ENCODE results near the gene CFL1.
"Not testable (repeated sequence)": the region's sequence is repeated elsewhere in the genome, so short reads cannot be mapped to it uniquely, and the experiment has no call there.

The CFL1 gene
- total RNA-seq = 321 to 480 (median 430) reads per million in 4 experiments

DNA sequence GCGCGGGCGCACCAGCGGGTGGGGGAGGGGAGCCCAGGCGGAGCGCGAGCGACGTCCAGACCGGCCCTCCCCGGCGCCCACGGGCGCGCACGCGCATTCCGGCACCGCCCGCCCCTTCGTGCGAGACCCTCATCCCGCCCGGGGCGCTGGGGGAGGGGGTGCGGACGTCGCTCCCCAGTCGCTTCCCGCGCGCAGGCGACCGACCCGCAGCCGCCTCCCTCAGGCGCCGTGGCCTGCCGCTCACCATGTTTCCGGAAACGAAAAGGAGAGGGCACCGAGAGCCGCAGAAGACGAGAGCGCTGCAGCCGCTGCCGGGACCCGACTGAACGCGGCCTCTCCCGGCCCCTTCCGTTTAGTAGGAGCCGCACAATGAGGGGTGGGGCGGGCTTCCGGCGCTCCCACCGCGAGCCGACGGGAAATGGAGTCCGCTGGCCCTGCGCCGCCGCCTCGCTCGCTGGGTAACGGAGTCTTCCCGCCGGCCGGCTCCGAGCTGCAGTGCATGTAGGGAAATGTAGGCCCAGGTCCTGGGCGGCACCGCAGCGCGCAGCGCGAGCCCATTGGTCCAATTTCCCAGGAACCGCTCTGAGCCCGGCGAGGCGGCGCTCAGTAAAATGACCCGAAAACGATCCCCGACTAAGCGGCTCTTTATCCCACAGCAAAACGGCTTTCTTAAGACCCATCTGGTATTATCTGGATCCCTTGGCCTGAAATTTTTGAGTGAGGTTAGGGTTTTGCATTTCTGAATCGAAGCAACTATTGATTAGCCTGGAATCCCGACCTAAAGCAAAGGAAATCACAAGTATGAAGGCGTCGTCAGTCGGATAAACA, at the start of gene CFL1:
TSS of gene CFL1 (minus strand) at position 328 of the 828 bp plus-strand sequence. CDS start at position 247, 81 bp downstream.
- peak; percentile 95 for DNase-seq

DNA sequence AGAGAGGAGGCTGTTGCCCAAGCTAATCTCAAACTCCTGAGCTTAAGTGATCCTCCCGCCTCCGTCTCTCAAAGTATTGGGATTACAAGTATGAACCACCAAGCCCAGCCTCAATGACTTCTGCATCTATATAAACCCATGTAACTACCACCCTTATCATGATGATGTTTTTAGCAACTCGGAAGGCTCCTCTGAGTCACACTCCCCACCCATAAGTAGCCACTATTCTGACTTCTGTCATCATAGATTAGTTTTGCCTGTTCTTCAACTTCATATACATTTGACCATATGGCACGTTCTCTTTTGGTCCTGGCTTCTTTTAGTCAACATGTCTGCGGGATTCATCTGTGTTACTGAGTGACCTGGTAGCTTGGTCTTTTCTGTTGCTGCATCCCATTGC, 48.6 kb upstream of the CFL1 start:
- DNase-seq = no peak

GRCh38 chr11:65903715-65904114, 45.7 kb upstream of the CFL1 start:
- no peak for DNase-seq

GRCh38 chr11:65903068-65903481, 45.1 kb upstream of the CFL1 start:
- DNase-seq = no peak

GRCh38 chr11:65900899-65901180, 42.9 kb upstream of the CFL1 start:
- DNase-seq = no peak

- peak; percentile 89 for DNase-seq
Measured at GRCh38 chr11:65900125-65900898, 42.3 kb upstream of the CFL1 start, which contains the start of gene FOSL1. Gene FOSL1, minus strand, starts transcription at chr11:65900388. Its CDS starts 49 bp downstream, at chr11:65900339.

DNA sequence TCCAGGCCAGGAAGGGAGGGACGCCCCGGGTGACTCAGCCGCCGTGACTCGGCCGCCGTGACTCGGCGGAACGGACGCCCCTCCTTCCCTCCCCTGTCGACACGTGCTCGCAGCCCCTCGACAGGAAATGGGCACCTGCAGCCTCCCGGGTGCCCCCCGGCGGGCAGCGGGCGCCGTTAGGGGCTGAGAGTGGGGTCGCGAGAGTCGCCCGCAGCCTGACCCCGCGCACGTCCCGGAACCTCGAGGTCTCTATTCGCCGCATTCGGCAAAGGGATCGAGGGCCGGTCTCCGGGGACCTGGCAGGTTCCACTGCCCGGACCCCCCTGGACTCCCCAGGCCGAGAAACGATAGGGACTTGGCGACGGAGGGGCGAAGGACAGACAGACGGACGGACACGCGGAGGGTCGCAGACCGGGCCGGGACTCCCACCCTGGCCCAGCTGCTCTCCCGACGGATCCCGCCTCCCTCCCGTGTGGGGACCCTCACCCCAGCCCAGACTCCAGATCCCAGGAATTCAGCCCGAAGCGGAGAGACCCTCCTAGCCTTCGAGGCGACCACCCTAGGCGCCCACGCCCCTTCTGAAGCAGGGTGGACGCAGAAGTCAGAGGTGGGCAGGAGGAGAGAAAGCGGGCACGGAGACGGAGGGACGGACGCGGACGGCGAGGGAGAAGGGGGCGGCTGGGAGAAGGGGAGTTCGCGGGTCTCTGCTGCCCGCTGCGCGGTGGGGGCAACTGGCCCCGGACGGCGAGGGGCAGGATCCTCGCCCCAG, 41.6 kb upstream of the CFL1 start:
- DNase-seq = peak; percentile 30

DNA sequence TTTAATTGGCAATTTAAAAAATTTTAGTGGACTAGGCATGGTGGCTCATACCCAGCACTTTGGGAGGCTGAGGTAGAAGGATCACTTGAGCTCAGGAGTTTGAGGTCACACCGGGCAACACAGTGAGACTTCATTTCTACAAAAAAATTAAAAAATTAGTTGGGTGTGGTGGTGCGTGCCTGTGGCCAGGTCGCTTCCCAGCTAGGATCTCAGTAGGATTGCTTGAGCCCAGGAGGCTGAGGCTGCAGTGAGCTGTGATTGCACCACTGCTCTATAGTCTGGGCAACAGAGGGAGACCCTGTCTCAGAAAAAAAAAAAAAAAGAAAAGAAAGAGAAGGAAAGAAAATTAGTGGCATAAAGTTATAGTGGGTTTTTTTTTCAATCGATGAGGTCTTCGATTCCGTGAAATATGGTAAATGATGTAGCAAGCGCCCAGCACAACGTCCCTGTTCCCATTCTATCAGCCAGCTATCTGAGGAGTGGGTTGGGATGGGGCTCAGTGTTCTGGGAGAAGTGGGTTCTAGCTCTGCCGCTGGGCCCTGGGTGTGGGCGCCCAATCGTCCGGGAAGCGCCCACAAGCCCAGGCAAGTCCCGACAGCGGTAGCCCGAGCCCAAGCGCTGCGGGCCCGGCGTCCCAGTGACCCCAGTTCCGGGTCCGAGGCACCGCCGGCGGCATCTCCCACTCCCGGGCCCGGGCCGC, 40.8 kb upstream of the CFL1 start:
- no peak for DNase-seq

- DNase-seq = no peak
Measured at GRCh38 chr11:65897020-65897471, 39.1 kb upstream of the CFL1 start.

DNA sequence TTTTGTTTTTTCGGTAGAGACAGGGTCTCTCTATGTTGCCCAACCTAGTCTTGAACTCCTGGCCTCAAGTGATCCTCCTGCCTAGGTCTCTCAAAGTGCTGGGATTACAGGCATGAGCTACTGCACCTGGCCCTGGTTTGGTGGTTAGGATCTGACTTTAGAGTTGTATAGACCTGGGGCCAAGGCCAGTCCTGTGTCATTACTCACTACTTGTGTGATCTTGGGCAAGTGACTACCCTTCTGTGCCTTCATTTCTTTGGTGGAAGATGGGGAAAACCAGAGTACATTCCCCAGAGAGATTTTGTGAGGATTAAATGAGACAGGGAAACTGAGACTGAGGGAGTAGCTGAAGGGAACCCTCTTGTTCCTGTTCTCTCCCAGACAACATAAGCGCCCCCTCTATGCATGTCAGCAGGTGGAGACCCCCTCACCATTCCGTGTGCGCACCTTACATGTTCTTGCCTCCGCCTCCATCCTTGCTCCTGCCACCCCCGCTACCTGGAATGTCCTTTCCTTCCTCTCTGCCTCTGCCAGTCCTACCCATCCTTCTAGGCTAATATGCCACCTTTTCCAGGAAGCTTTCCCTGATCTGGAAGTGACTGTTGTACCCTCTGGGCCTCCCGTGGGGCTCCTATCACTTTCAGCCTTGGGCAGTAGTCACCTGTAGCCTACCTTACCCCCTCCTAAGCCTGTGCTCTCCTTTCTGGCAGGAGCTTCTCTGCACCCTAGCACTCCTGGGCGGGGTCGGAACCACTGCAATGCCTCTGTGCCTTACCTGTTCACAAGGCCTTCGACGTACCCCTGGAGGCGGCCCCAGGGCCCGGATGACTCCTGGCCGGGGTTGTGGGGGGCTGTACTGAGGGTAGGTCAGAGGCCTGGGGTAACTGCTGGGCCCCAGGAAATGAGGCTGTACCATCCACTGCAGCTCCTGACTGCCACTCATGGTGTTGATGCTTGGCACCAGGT, 38.3 kb upstream of the CFL1 start:
- DNase-seq = no peak

- no peak for DNase-seq
Measured at GRCh38 chr11:65895482-65895981, 37.6 kb upstream of the CFL1 start.

DNA sequence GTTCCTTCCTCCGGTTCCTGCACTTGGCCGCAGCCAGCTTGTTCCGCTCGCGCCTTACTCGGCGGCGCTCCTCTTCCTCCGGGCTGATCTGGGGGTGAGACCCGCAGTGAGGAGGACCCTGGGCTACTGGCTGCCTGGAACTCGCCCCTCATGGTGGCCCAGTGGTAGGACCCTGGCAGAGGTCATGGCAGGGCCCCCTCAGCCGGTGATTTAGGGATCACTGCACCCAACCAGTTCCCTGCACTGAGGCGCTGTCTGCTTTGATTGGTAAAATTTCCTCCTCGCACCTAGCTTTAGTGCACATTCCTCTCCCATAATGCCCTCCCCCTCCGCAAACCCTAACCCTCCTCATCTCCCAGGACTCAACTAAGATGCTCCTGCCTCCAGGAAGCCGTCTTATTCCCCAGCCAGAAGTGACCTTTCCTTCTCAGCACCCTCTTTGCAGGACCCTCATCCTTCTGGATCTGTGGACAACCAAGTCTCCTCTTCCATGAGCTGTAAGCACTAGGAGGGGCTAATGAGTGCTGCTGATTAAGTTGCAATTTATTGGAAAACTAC, 36.1 kb upstream of the CFL1 start:
- DNase-seq = no peak

DNA sequence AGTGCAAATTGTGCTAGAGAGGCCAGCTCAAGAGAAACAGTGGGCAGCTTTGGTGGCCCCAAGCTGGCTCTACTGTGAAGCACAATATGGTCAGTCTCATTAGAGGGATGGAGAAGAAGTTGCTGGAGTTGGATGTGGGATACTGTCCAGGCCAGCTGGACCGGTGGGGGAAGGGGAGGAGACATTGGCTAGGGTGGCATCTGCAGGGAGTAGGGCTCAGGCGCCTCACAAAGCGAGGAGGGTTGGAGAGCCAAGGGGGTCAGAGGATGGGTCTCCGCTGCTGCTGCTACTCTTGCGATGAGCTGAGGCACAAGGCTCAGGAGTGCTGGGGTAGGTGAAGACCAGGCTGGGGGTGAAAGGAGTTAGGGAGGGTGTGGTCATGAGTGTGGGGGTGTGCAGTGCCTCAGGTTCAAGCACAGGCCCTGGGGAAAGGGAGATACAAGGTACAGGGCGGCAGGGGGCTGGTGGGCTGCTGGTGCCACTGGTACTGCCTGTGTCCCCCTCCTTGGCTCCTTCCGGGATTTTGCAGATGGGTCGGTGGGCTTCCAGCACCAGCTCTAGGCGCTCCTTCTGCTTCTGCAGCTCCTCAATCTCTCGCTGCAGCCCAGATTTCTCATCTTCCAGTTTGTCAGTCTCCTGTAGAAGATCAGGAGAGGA, 34.8 kb upstream of the CFL1 start:
- DNase-seq = no peak

DNA sequence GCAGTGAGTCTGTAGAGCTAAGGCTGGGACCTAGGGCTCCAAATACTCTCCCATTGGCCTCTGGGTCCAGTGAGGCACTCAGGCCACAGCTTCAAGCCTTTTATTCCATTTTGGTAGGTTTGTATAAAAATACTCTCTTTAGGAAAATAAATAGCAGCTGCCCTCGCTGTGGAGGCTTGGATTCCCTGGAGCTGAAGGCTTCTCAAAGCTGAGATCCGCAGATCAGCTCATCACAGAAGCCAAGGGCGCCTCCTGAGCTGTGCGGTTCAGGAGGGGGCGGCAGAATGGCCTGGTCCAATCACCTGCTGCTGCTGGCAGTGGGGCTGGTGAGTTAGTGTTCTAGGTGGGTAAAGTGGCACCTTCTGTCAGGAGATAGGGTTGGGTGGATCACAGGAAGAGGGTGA, 34.2 kb upstream of the CFL1 start:
- not testable (repeated sequence) for DNase-seq

- DNase-seq = no peak
Measured at GRCh38 chr11:65891219-65892136, 33.5 kb upstream of the CFL1 start.

- DNase-seq = peak; percentile 97
Measured at GRCh38 chr11:65890324-65891218, 32.6 kb upstream of the CFL1 start, which contains the start of gene CCDC85B. Gene CCDC85B, plus strand, starts transcription at chr11:65890673. Its CDS starts 111 bp downstream, at chr11:65890784.

DNA sequence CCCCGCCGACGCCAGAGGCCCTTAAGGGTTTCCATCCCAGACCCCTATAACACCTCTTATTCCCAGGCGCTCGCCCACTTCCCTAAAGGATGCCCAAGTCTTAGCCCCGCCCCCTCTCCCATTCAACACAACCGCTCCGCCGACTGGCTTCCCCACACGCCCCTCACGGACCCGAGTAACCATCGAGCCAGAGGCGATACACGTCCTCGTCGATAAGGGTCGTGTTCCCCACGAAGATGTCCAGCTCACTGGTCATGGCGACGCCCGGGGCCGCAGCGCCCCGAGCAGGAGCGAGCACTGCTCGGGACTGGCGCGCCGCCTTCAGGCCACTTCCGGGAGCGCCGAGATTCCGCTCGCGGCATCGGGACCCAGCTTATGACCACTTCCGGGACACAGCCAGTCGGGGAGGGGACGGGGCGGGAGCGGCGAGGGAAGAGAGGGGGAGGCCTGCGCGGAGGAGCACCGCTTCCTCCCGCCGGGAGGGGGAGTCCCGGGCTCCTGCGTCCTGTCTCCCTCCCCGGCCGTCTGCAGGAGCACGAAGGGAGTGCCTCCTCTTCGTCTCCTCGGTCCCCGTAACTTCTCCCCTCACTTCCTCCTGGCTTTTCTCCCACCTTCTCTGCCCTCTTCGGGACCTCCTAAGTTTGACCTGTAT, 30.3 kb upstream of the CFL1 start, which contains the start of gene FIBP:
TSS of gene FIBP (minus strand) at position 309 of the 652 bp plus-strand sequence. CDS start at position 256, 53 bp downstream.
- peak; percentile 90 for DNase-seq
